NCI-H510A (cell line): ENCODE measurements around the gene ZNF428.
"Not testable (repeated sequence)": the region's sequence is repeated elsewhere in the genome, so short reads cannot be mapped to it uniquely, and the experiment has no call there.

Experiments
- DNase-seq: peaks from one replicate; lab custom pipeline; 2025; lab: John Stamatoyannopoulos, UW

The ZNF428 gene

DNA sequence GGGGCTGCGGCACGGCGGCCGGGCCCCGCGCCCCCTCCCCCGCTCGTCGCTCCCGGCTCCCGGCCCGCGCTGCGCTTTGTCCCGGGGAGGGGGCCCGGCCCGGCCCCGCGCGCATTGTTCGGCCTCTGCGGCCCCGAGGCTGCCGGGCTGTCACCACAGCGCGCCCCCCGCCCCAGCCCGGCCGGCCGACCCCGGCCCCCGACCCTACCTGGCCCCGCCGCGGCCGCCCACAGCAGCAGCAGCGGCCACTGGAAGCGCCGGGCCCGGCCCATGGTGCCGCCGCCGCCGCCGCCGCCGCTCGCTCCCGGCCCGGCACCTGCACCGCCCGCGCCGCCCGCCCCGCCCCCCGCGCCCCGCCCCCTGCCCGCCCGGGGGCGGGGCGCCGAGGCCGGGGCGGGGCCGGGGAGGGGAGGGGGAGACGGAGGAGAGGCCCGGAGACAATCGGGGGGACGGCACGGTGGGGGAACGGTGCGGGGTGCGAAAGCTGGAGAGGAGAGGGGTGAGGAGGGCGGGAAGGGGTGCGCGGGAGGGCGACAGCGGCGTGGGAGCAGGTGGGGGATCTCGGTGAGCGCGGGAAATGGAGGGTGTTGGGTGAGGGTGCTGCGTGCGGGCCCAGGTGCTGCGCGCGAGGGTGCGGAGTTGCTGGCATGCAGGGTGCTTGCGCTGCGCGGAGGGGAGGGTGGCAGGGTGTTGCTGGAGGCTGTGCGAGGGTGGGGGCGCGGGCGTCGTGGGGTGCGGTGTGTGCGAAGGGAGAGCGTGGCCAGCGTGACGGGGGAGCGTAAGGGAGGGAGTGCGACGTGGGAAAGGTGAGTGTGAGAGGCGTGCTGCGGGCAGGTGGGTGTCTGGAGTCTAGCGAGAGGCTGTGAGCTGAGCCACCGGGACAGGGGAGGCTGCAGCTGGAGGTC, 20.3 kb upstream of the ZNF428 start, which contains the start of gene CADM4:
CADM4 (minus strand) TSS at position 332 of the 905 bp plus-strand sequence; CDS start at position 272, 60 bp downstream.
- DNase-seq: no peak

DNA sequence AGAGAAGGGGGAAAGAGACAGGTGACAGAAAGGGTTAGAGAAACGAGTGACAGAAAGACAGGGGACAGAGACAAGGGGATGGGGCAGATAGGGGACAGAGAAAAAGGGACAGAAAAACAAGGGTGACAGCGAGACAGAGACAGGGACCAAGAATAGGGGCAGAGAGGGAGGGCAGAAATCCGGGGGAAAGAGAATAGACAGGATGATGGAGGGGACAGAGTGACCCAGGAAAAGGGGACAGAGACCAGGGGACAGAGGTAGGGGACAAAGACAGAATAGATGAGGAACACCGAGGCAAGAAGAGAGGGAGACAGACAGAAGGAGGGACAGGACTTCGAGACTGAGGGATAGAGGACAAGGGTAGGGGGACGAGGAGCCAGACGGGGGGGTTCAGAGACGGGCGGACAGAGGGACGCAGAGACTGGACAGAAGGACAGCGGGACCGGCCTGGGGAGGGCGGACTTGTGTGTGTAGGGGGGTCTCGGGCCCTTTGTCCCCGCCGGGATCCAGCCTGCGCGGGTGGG, 19.6 kb upstream of the ZNF428 start:
- DNase-seq: no peak

DNA sequence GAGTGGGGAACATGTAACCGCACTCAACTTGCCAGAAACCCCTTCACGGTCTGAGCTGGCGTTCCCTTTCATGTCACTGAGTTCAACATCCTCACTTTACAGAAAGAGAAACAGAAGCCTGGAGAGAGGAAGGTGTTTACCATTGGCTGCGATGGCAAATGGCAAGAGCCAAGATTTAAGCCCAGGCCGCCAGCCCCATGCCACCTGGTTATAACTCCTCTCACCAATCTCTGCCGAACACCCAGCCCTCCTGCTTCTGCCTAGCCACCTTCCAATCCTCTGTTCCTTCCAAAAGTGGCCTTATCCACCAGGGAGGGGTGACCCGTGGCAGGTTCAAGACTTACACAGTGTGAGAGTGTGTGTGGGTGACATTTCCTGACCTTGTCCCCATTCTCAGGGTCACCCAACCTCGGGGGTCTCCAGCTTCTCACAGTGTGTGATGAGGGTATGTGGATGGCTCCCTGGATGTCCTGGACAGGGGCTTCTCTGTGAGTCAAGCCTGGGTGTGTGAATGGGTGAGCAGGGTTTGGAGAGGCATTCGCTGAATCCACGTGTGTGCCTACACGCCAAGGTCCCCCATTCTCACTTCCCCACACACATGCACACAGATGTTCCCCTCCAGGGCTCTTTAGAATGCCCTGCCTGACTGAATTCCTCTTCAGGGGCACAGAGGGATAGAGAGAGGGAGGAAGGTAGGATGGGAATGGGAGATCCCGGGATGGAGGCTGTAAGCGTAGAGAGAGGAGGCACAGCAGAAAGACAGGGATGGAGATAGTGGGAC, 19.0 kb upstream of the ZNF428 start:
- no peak for DNase-seq

DNA sequence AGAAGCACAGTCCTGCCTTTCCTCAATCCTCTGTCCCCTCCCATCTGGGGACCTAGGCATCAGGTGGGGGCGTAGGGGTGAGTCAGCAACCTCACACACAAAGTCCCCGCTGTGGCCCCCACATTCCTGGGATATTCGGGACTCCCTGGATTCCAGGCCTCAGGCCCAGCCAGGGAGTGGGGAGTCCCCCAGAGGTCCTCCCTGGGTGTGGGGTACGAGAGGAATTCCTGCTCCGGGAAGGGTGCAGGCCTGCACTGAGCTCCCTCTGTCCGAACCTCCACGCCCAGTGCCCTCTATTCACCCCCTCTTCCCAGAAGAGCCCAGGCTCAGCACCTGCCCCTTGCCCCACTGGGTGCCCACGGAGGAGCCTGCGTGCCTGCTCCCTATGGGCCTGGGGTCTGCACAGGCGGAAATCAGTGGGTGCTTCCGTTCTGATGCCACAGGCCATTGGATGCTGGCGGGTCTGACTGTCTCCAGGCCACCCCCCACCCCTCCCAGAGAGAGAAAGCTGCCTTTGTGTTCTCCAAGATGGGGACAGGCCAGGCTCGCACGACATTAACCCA, 16.8 kb upstream of the ZNF428 start:
- no peak for DNase-seq

DNA sequence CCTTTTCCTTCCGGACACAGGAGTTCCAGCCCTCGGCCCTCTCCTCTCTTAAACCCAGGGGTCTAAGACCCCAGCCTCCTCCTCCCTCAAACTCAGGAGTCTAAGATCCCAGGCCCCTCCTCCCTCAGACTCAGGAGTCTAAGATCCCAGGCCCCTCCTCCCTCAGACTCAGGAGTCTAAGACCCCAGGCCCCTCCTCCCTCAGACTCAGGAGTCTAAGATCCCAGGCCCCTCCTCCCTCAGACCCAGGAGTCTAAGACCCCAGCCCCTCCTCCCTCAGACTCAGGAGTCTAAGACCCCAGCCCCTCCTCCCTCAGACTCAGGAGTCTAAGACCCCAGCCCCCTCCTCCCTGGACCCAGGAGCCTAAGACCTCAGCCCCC, 16.1 kb upstream of the ZNF428 start:
- not testable (repeated sequence) for DNase-seq

DNA sequence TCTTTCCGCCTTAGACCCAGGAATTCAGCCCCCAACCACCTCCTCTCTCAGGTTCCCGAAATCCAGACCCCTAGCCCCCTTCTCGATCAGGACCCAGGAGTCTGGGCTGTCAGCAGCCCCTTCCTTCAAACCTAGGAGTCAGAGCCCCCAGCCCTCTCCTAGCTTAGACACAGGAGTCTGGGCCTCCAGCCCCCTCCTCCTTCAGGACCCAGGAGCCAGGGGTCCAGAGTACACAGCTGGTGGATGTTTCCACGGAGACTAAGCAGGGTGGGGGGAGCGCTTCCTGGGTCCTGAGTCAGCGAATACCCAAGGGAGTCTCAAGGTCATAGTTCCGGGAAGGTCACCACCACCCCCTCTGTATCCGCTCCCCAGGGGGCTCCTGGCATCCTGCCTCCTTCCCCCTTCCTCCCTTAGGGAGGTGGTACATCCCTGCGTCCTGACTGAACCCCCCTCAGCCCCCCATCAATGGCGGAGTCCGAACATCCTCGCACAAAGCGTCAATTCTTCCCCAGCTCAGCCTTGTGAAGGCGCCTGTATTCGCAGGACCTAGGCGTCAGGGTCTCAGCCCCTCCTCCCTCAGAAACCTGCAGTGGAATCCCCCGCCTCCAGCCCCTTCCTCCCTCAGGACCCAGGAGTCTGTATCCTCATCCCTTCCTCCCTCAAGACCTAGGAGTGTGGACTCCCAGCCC, 15.6 kb upstream of the ZNF428 start:
- no peak for DNase-seq

DNA sequence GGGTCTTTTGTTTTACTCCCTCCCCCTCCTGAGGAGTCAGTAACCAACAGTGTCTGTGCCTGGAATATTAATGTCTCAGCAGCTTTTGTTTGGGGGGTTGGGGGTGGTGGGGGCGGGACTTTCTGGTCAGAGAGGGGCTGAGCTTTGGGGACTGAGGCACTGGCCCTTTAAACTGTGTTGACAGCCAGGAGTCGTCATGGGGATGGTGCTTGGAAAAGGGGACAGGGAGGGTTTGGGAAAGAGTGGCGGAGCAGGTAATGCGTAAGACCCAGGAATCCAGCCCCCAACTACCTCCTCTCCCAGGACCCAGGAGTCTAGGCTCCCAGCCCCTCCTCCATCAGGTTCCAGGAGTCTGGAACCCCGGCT, 15.1 kb upstream of the ZNF428 start:
- DNase-seq: no peak

DNA sequence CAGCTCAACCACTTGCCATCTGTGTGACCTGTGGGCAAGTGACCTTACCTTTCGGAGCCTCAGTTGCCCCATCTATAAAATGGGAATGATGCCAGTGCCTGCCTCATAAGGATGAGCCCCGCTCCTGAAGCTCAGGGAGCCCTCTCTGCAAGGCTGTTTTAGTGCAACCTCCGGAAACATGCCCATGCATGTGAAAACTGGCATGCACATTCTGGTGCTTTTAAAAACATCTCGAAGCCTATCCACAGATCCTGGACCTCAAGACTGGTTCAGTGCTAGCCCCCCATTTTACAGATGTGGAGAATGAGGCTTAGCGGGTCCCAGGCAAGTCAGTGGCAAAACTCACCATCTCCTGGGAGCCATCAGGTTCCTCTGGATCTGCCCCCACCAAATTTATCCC, 14.6 kb upstream of the ZNF428 start:
- DNase-seq: no peak

DNA sequence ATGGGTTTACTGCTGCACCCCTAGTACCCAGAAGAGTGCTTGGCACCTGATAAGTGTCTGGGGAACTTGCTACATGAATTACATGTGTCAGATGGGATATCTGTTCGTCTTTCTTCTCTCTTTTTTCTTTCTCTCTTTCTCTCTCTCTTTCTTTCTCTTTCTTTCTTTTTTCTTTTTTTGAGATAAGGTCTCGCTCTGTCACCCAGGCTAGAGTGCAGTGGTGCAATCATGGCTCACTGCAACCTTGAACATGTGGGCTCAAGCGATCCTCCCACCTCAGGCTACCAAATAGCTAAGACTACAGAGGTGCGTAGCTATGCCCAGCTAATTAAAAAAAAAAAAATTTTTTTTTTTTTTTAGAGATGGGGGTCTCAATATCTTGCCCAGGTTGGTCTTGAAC, 14.1 kb upstream of the ZNF428 start:
- DNase-seq: no peak

DNA sequence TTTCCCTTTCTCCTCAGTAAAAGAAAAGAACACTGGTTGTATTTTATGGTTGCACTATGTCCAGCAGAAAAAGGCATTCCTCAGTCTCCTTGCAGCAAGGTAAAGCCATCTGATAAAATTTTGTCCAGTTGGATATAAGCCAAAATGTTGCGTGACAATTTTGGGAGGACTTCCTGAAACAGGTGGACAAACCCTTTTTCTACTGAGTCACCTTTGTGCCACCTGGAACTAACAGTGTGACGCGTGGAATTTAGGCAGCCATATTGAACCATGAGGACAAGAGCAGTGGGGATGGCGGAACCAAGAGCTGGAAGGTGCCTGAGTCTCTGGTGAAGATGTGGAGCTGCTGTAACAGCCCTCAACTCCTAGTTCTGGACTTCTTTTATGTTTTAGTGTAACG, 12.1 kb upstream of the ZNF428 start:
- no peak for DNase-seq

DNA sequence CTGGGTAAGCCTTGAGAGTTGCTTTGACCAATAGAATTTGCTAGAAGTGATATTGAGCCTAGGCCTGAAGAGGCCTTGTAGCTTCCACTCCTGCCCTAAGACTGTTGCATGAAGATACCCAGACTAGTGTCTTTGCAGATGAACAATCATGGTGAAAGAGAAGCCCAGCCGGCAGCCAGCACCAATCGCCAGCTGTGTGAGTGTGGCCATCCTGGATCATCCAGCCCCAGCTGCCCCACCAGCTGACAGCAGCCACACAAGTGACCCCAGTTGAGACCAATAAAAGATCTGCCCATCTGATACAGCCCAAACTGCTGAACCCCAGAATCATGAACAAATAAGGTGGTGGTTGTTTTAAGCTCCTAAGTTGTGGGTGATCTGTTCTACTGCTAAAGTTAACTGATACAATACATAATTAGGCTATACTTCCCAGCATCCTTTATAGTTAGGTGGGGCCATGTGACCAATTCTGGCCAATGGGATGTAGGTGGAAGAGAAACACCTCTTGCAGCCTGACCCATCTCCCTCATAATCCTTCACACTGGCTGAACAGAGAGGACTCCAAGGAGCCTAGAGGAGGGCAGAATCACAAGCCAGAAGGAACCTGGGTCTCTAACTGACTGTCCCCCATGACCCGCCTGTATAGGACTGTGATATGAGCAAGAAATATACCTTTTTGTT, 9.4 kb upstream of the ZNF428 start:
- no peak for DNase-seq

DNA sequence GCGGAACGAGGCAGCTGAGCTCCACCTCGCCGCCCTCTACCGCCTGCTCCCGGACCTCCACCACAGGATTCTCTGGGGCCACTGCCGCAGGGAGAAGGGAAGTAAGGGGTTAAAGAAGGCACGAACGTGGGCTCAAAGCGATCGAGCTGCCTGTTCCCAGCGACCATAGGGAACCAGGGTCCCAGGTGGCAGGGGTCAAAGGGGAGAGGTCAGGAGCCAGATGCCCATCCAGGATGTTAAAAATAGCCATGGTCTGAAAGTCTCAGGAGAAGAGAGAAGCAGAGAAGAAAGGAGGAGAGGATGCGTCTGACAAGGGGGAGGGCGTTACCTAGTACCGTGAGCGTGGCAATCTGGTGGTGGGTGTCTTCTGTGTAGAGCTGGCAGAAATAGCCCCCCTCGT, 7.4 kb upstream of the ZNF428 start:
- no peak for DNase-seq

DNA sequence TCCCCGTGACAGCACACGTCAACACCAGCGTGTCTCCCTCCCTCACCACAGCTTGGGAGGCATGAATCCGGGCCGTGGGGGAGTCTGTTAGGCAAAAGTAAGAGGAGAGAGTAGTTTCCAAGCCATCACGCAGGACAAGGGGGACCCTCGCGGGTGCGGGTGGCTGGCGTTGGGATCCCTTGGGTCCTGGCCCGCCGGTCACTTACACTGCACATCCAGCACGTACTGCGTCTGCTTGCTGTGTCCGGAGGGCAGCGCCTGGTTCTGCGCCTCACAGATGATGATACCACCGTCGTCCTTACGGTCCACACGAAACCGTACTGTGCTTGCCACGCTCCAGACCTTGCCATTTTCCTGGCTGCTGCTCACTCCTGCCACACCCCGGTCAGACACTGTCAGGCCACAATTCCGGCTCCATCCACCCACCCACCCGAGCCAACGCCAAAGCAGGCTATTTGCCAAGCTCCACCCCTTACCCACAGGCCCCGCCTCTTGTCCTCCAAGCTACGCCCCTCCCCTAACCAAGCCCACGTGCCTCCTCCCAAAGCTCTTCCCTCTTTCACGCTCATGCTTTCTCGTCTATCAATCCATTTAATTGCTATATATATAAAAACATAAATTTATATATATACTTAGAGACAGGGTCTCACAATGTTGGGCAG, 6.6 kb upstream of the ZNF428 start:
- DNase-seq: no peak

DNA sequence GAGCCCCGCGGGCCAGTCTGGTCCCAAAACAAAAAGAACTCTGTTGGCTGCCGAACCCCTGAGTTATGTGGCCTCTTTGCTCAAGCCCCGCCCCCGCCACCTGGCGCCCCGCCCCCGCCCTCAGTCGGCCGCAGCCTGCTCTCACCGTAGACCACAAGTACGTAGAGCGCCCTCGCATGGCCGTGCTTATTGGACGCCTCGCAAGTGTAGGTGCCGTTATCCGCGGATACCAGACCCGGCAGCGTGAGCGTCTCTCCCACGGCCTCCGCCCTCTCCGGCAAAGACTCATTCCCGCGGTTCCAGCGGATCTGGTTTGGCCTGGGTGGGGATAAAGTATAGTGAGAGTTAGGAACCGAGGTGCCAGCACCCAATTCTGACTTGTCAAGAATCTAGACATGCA, 5.5 kb upstream of the ZNF428 start:
- no peak for DNase-seq

DNA sequence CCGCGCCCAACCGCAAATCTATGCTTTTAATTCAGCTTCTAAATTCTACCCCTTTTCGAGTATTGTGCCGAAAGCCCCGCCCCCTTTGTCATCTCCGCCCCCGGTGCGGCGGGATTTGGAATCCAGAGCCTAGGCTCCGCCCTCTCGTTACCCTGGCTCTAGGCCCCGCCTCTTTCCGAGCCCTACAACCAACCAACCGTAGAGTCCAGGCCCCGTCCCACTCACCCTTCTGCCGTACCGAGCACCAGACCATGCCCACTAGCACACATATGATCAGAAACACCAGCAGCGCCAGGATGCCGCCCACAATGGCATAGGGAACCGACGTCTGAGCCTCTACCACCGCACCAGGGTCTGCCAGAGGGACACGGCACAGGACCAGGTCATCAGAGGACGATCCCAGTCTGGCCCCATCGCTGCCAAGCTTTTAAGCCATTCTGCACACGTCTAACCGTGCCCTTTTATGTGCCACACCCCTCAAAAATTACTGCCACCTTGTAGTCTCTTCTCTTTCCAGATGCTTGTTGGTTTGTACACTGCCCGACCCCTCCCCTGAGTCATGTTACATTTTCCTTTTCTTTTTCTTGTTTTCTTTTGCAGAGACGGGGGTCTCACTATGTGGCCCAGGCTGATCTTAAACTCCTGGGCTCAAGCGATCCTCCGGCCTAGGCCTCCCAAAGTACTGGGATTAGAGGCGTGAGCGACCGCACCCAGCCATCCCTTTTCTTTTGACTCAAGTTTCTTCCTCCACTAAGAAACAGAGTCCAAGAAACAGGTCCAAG, 4.7 kb upstream of the ZNF428 start:
- DNase-seq: no peak

DNA sequence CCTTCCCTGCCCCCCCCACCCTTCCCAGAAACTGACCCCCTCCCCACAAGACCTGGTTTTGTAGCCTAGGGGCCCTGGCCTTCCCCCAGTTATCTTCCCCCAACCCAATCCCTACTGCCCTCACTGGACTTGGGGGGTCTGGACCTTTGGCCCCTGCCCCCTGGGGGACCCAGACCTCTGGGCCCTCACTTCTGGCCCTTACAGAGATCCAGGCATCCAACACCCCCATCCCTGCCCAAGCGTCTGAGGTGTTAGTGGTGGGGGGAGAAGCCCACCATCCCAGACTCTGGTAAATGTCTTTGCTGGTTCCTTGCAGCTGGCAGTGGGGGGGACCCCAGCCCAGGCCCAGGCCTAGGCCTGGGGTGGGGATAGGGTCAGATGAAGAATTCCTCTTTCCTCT, 3.5 kb upstream of the ZNF428 start:
- DNase-seq: no peak

DNA sequence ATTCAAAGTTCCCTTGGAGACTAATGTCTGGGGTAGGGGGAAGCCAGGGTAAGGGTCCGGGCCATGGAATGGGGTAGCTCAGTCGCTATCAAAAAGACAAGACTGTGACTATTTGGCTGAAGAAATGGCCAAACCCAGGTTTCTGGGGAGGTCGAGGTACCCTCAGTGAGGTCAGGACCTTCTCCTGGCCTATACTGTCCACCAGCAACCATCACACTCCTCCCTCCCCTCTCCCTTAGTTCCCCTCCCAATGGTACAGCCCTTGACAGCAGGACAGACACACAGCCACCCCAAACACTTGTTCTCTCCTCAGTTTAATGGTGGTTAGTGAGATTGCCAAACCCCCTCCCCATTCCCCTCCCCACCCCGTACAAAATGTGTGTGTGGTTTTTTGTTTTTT, 2.6 kb upstream of the ZNF428 start:
- no peak for DNase-seq

DNA sequence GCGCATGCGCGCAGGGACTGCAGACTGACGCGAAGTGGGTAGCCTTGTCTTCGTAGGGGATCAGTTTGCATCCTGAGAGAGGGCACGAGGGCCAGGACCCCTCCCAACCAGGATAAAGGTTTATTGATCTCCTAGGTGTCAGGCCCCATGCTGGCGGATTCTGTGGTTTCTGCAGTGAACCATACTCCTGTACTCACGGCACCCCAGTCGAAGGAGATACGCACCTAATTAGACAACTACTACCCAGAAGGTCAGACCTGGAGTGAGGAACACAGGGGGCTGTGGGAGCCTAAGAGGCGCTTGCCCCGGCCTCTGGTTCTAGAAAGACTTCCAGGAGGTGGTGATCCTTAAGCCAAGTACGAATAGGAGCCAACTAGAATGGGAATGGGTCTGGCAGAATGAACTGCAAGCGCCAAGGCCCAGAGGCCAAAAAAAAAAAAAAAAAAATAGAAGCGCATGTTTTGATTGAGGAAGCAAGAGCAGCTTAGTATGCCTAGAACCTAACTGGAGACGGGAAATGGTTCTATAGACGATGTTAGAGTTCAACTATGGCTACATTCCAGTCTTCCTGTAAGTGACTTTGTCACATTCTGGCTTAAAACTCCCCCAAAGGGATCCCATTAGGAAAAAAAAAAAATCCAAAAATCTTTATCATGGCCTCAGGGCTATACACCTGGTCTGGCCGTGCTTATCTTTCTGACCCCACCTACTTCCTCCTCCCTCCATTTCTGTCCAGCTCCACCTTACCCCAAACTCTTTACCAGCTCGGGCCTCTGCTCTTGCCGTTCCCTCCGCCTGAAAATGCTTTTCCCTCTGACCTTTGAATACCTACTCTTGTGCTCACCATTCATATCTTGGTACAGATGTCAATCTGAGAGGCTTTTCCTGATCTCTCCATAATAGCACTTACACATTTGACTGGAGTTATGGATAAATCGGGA, 902 bp upstream of the ZNF428 start:
- no peak for DNase-seq

DNA sequence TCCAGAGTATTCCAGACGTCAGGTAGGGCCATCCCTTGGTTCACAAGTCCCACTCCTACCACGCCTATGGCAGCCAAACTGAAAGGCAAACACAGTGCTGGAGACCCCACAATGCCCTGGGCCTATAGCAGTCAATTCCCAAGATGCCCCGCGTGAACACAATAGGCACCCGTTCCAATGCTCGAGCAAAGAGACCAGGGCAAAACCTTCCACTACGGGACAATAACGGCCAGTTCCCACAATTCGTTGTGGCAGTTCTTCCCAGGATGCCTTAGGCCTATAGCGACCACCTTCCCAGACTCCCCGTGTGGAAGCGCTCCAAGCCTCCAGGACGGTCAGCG, 538 bp downstream of the ZNF428 start:
- DNase-seq: peak; percentile 50
